ENCODE measurements around the gene BAIAP2. TPM values are rescaled to one million over a fixed set of nuclear protein-coding genes. Genes with fewer than 3 reads are reported as not detected.

Gene BAIAP2
- total and polyA plus RNA-seq, 2 of the 13 experiments (the other 11 are each of a cell fraction or from before 2014, with no cell fraction given), result 22.5 to 24.0 TPM

GRCh38 chr17:80990921-80991644, 43.9 kb upstream of the BAIAP2 start (continued):
- no peak for TF ChIP-seq ZNF12 (CRISPR knock-in tag; IDR thresholded peaks at IDR 0.05)
- TF ChIP-seq ZNF30 (CRISPR knock-in tag; IDR thresholded peaks at IDR 0.05), result no peak
- TF ChIP-seq, protein P1, sequence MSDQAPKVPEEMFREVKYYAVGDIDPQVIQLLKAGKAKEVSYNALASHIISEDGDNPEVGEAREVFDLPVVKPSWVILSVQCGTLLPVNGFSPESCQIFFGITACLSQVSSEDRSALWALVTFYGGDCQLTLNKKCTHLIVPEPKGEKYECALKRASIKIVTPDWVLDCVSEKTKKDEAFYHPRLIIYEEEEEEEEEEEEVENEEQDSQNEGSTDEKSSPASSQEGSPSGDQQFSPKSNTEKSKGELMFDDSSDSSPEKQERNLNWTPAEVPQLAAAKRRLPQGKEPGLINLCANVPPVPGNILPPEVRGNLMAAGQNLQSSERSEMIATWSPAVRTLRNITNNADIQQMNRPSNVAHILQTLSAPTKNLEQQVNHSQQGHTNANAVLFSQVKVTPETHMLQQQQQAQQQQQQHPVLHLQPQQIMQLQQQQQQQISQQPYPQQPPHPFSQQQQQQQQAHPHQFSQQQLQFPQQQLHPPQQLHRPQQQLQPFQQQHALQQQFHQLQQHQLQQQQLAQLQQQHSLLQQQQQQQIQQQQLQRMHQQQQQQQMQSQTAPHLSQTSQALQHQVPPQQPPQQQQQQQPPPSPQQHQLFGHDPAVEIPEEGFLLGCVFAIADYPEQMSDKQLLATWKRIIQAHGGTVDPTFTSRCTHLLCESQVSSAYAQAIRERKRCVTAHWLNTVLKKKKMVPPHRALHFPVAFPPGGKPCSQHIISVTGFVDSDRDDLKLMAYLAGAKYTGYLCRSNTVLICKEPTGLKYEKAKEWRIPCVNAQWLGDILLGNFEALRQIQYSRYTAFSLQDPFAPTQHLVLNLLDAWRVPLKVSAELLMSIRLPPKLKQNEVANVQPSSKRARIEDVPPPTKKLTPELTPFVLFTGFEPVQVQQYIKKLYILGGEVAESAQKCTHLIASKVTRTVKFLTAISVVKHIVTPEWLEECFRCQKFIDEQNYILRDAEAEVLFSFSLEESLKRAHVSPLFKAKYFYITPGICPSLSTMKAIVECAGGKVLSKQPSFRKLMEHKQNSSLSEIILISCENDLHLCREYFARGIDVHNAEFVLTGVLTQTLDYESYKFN (CRISPR knock-in tag; conservative IDR thresholded peaks at IDR 0.05), result peak; percentile 75
- no peak for TF ChIP-seq LCORL (IDR thresholded peaks at IDR 0.05)
- TF ChIP-seq LCORL (CRISPR knock-in tag; IDR thresholded peaks at IDR 0.05), result peak; percentile 94
- TF ChIP-seq ZNF709 (CRISPR knock-in tag; IDR thresholded peaks at IDR 0.05), result no peak
- TF ChIP-seq, protein P2, sequence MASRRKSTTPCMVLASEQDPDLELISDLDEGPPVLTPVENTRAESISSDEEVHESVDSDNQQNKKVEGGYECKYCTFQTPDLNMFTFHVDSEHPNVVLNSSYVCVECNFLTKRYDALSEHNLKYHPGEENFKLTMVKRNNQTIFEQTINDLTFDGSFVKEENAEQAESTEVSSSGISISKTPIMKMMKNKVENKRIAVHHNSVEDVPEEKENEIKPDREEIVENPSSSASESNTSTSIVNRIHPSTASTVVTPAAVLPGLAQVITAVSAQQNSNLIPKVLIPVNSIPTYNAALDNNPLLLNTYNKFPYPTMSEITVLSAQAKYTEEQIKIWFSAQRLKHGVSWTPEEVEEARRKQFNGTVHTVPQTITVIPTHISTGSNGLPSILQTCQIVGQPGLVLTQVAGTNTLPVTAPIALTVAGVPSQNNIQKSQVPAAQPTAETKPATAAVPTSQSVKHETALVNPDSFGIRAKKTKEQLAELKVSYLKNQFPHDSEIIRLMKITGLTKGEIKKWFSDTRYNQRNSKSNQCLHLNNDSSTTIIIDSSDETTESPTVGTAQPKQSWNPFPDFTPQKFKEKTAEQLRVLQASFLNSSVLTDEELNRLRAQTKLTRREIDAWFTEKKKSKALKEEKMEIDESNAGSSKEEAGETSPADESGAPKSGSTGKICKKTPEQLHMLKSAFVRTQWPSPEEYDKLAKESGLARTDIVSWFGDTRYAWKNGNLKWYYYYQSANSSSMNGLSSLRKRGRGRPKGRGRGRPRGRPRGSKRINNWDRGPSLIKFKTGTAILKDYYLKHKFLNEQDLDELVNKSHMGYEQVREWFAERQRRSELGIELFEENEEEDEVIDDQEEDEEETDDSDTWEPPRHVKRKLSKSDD (CRISPR knock-in tag; IDR thresholded peaks at IDR 0.05; ENCODE audit: low read depth), result no peak
- TF ChIP-seq SKI (IDR thresholded peaks at IDR 0.05; ENCODE audit: partially characterized antibody), result no peak
- peak; percentile 76 for TF ChIP-seq ZSCAN29 (CRISPR knock-in tag; conservative IDR thresholded peaks at IDR 0.05)
- TF ChIP-seq, protein P3, sequence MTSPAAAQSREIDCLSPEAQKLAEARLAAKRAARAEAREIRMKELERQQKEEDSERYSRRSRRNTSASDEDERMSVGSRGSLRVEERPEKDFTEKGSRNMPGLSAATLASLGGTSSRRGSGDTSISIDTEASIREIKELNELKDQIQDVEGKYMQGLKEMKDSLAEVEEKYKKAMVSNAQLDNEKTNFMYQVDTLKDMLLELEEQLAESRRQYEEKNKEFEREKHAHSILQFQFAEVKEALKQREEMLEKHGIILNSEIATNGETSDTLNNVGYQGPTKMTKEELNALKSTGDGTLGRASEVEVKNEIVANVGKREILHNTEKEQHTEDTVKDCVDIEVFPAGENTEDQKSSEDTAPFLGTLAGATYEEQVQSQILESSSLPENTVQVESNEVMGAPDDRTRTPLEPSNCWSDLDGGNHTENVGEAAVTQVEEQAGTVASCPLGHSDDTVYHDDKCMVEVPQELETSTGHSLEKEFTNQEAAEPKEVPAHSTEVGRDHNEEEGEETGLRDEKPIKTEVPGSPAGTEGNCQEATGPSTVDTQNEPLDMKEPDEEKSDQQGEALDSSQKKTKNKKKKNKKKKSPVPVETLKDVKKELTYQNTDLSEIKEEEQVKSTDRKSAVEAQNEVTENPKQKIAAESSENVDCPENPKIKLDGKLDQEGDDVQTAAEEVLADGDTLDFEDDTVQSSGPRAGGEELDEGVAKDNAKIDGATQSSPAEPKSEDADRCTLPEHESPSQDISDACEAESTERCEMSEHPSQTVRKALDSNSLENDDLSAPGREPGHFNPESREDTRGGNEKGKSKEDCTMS (CRISPR knock-in tag; conservative IDR thresholded peaks at IDR 0.05), result no peak
- TF ChIP-seq, protein P4, sequence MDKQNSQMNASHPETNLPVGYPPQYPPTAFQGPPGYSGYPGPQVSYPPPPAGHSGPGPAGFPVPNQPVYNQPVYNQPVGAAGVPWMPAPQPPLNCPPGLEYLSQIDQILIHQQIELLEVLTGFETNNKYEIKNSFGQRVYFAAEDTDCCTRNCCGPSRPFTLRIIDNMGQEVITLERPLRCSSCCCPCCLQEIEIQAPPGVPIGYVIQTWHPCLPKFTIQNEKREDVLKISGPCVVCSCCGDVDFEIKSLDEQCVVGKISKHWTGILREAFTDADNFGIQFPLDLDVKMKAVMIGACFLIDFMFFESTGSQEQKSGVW (CRISPR knock-in tag; IDR thresholded peaks at IDR 0.05; ENCODE audit: borderline replicate concordance), result no peak
- 0 out of 2 replicates have a peak, but pooled peaks have one; percentile 57 for TF ChIP-seq ZNF891 (CRISPR knock-in tag; IDR thresholded peaks at IDR 0.05)
- no peak for TF ChIP-seq DNMT1 (CRISPR knock-in tag; IDR thresholded peaks at IDR 0.05)
- TF ChIP-seq RARA (CRISPR knock-in tag; IDR thresholded peaks at IDR 0.05), result 0 out of 2 replicates have a peak, but pooled peaks have one; percentile 22
- TF ChIP-seq ZMAT3 (CRISPR knock-in tag; conservative IDR thresholded peaks at IDR 0.05), result no peak
- 0 out of 2 replicates have a peak, but pooled peaks have one; percentile 30 for TF ChIP-seq ZNF354B (CRISPR knock-in tag; IDR thresholded peaks at IDR 0.05)
- TF ChIP-seq ZBTB37 (CRISPR knock-in tag; IDR thresholded peaks at IDR 0.05), result no peak
- TF ChIP-seq FOSL2 (CRISPR knock-in tag; IDR thresholded peaks at IDR 0.05), result no peak
- TF ChIP-seq HOXA9 (CRISPR knock-in tag; IDR thresholded peaks at IDR 0.05; ENCODE audit: borderline replicate concordance), result no peak
